ENCODE data around the gene TBX21.

TBX21 gene

GRCh38 chr17:47774987-47775580 lies 42.0 kb downstream of the TBX21 start:
- DNase-seq = no peak

DNA sequence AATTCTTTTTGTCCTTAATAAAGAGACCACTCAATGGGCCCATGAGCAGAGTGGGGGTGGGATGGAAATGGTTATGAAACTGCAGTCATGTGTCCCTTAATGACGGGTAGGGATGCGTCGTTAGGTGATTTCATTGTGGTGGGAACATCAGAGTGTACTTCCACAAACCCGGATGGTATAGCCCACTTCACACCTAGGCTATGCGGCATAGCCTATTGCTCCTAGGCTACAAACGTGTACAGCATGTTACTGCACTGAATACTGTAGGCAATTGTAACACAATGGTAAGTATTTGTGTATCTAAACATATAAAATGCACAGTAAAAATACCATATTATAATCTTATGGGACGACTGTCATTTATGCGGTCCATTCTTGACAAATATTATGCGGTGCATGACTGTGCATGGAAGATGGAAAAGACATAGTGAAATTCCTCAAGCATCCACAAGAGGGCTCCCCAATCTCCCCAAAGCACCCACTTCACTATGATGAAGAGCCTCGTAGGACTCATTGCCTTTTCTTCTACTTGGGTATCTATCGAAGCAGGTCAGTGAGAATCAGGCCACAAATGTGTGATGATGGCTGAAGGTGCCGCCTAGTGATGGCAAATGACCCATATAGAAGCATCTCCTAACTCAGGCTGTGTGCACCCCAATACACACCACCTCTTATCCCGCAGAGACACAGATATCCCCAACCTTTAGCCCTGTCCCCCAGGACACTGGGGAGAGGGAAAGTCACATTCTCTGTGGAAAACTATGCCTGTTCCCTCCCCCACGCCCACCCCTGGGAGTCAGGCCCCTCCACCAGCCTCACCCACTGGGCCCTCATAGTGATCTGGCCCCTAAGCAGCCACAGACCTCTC lies 43.5 kb downstream of the TBX21 start:
- DNase-seq = peak; percentile 61

GRCh38 chr17:47778184-47778635 lies 45.2 kb downstream of the TBX21 start:
- DNase-seq = no peak

DNA sequence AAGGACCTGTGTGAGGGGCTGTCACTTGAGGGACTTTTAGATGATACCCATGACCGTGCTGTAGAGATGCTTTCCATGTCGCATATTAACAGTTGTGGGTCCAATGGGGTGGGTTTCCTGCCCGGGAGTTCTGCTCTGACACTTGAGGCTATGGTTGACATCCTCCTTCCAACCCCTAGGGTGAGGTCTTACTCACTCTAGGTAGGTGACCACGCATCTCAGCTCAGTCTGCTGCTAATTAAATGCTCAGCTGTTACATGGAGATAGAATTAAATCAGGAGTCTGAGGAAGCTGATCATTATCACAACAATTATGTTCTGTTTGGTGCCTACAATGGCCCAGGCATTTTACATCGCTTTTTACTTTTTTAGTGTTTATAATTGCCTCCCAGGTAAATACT lies 48.4 kb downstream of the TBX21 start:
- DNase-seq = no peak

DNA sequence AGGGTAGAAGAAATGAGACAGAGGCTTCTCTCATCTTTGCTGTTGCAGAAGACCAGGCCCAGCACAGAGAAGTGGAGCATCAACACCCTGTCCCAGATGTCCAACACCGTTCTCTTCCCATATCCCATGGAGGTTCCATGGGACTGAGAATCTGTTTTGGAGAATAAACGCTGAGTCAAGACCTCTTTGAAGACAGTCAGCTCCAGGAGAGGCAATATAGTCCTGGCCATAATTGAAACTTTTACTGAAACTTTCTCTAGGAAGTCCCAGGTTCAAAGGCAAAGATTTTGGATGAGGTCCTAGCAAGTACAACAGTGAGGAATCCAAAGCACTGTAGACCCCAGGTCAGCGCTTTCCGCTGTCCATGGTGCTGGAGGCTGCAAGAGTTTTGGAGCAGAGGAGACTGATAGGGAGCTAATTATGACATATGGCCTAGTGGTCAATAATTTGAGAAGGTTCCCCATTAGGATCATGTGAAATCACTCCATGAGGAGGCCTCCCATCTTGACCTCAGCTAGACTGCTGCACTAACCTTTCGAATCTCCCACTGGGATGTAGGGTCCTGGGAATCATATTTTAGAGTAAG lies 52.6 kb downstream of the TBX21 start:
- DNase-seq = peak; percentile 23

DNA sequence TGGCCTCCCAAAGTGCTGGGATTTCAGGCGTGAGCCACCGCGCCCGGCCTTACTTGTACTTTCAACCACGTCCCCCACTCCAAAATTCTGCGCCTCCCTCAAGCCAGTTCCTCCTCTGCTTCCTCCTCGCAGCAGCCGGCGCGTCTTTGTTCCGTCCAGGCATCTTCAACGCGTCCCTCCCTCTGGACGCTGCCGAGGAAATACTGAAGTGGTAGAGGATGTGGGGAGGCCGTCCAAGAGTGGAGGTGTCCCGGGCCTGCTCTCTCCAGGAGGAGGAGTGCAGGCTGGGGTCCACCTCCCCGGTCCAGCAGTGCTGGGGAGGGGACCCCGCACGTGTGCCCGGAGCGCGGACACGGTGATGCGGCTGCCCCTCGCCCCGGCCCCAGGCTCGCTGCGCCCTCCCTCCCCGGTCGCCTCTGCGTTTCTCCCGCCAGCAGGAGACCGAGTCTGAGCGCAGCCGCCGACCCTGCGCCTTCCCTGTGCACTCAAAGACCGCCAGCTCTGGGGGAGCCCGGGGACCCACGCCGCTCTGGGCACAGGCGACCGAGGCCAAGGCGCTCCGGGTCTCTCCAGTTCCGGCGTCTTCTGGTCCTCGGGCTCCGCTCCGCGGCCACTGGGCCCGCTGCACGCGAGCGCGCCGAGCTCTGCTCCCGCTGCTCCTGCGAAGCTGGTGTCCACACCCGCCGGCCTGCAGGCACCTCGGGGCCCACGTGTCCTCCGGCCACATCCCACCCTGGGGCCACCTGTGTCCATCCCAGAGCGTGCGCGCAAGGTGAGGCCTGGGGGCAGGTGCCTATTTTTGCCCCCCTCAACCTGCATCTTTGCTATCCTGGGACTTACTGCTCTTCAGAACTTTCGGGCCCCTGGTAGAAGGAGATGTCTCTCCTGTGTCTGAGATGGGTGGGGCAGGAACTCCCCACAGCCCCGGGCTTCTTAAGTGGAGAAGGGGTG lies 56.9 kb downstream of the TBX21 start:
- DNase-seq = peak; percentile 70

GRCh38 chr17:47791025-47791424 lies 58.0 kb downstream of the TBX21 start:
- DNase-seq = no peak

- DNase-seq = no peak
Observed at GRCh38 chr17:47792457-47792856, 59.4 kb downstream of the TBX21 start.

DNA sequence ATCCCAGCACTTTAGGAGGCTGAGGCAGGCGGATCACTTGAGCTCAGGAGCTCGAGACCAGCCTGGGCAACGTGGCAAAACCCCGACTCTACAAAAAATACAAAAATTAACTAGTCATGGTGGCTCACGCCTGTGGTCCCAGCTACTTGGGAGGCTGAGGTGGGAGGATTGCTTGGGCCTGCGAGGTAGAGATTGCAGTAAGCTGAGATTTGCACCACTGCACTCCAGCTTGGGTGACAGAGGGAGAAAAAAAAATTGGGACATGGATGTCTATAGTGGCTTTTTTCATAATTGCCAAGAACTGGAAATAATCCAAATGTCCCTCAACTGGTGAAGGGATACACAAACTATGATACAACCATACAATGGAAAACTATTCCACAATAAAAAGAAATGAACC lies 59.9 kb downstream of the TBX21 start:
- no peak for DNase-seq

Measured in activated CD4-positive, alpha-beta T cell treated with anti-CD3 and anti-CD28 coated beads, Interleukin-10, Interleukin-2, amounts not matched to agents 100 ng/mL and 50 ng/mL, durations not matched to agents 16 hours and 8 hours (primary cell).